ENCODE results near the gene SUPT4H1. TPM values are rescaled to one million over a fixed set of nuclear protein-coding genes. Genes with fewer than 3 reads are reported as not detected.

The SUPT4H1 gene
- total RNA-seq, 1 experiment from 2014 or later, result 70.9 TPM

DNA sequence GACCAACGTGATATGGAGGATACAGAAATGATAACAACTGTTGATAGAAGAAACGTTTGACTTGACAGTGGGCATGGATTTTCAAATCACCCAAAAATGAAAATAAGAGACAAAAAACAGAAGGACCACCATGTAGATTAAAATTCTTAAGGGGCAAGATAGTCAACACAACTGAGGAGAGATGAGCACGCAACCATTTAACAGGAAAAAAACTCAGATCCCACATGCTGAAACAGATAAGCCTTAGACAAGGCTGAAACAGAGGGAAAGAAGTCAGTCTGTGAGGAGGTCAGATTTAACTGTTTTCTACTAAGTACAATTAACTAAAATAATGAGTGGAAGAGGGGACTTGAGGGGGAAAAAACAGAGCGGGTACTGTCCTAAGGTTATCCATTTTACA lies 44.2 kb upstream of the SUPT4H1 start:
- BruUV-seq (replicated peaks), result no TSS peak
- intact Hi-C loops (cut with micrococcal nuclease; ENCODE audit: unreplicated experiment), result no loop called here
- TF ChIP-seq, protein P1, sequence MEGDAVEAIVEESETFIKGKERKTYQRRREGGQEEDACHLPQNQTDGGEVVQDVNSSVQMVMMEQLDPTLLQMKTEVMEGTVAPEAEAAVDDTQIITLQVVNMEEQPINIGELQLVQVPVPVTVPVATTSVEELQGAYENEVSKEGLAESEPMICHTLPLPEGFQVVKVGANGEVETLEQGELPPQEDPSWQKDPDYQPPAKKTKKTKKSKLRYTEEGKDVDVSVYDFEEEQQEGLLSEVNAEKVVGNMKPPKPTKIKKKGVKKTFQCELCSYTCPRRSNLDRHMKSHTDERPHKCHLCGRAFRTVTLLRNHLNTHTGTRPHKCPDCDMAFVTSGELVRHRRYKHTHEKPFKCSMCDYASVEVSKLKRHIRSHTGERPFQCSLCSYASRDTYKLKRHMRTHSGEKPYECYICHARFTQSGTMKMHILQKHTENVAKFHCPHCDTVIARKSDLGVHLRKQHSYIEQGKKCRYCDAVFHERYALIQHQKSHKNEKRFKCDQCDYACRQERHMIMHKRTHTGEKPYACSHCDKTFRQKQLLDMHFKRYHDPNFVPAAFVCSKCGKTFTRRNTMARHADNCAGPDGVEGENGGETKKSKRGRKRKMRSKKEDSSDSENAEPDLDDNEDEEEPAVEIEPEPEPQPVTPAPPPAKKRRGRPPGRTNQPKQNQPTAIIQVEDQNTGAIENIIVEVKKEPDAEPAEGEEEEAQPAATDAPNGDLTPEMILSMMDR (IDR thresholded peaks at IDR 0.05; ENCODE audit: insufficient read depth in 1 of 2, low read depth in 1 of 2, low read length in 1 of 2, severe bottlenecking in 1 of 2, unreplicated experiment in 1 of 2), result no peak
- Histone ChIP-seq H3K9me3 (no peaks in the 10 kb centered on the region), H3K27me3 (replicated peaks; ENCODE audit: control insufficient read depth, insufficient read depth, low read length) (no peaks in the 10 kb centered on the region), H3K36me3 (ENCODE audit: control insufficient read depth, insufficient read depth, low read length) (no peaks in the 10 kb centered on the region; the same call in 1 of the 2 replicates), H3K4me3 (ENCODE audit: low read depth, low read length) (no peak overlapping the region), H3K4me1 (peaks cover 96% of the 10 kb centered on the region)
- POLR2A ChIA-PET, result no interaction called here
- H3K36me3 Mint-ChIP-seq (ENCODE audit: insufficient read depth, unreplicated experiment), result peaks cover 87% of the 10 kb centered on the region
- peak overlapping the region; percentile 8 for H3K4me3 Mint-ChIP-seq (ENCODE audit: unreplicated experiment)
- no peaks in the 10 kb centered on the region for H3K9me3 Mint-ChIP-seq (ENCODE audit: unreplicated experiment)
- no peaks in the 10 kb centered on the region for H3K27me3 Mint-ChIP-seq (ENCODE audit: insufficient read depth, unreplicated experiment)
- CTCF ChIA-PET, result no interaction called here
- no peak for DNase-seq
- peak overlapping the region; percentile 75 for H3K27ac Mint-ChIP-seq (ENCODE audit: unreplicated experiment)
- peaks cover 74% of the 10 kb centered on the region for H3K4me1 Mint-ChIP-seq (ENCODE audit: low read depth, unreplicated experiment)

DNA sequence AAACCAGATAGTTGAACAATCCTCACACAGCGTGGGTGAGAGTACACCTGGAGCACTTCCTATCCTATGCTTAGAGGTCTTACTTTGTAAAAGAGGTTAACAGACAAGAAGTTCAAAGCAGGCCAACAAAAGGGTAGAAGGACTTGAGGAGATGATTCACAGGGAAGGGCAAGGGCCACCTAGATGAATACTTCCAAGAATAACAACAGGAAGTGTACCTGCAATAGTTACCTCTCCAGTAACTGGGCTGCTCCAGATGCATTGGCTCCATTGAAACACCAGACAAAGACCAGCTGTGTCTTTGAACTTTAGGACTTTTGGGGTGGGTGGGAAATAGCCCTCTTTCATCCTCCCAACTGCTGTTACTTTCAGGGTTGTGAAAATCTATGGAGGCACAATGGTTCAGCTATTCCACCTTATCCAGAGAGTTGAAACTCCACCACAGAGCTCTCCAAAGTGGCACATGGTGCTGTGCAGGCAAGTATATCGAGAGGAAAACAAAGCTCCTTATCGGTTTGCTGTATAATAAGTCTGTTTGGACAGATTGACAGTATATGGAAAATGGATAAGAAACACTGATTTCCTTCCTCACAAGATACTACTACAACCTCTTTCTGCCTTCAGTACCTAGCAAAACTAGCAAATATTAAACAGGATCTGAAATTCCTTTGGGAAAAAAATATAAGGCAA lies 42.7 kb upstream of the SUPT4H1 start:
- peaks cover 76% of the 10 kb centered on the region for H3K4me1 Mint-ChIP-seq (ENCODE audit: low read depth, unreplicated experiment)
- no peaks in the 10 kb centered on the region for H3K9me3 Mint-ChIP-seq (ENCODE audit: unreplicated experiment)
- H3K27ac Mint-ChIP-seq (ENCODE audit: unreplicated experiment), result peak overlapping the region; percentile 58
- DNase-seq, result no peak
- CTCF ChIA-PET, result interaction anchor here (0.7 to 1.4 kb wide), 2 partner anchors 23 to 78 kb away, joined by 3 read pairs; partner anchors contain the start of gene RNF43
- POLR2A ChIA-PET, result interaction anchor here (1.1 kb wide), 2 partner anchors 23 to 42 kb away, joined by 3 to 4 read pairs; partner anchors contain the start of genes RNF43 and SUPT4H1
- H3K36me3 Mint-ChIP-seq (ENCODE audit: insufficient read depth, unreplicated experiment), result peaks cover 77% of the 10 kb centered on the region
- Histone ChIP-seq H3K9me3 (no peaks in the 10 kb centered on the region), H3K27me3 (replicated peaks; ENCODE audit: control insufficient read depth, insufficient read depth, low read length) (no peaks in the 10 kb centered on the region), H3K4me3 (ENCODE audit: low read depth, low read length) (no peak overlapping the region), H3K36me3 (ENCODE audit: control insufficient read depth, insufficient read depth, low read length) (no peaks in the 10 kb centered on the region), H3K4me1 (peaks cover 96% of the 10 kb centered on the region)
- TF ChIP-seq, protein P1 (IDR thresholded peaks at IDR 0.05; ENCODE audit: insufficient read depth in 1 of 2, low read depth in 1 of 2, low read length in 1 of 2, severe bottlenecking in 1 of 2, unreplicated experiment in 1 of 2), result no peak
- intact Hi-C loops (cut with micrococcal nuclease; ENCODE audit: unreplicated experiment), result no loop called here
- peak overlapping the region; percentile 12 for H3K4me3 Mint-ChIP-seq (ENCODE audit: unreplicated experiment)
- H3K27me3 Mint-ChIP-seq (ENCODE audit: insufficient read depth, unreplicated experiment), result no peaks in the 10 kb centered on the region
- BruUV-seq (replicated peaks), result no TSS peak

DNA sequence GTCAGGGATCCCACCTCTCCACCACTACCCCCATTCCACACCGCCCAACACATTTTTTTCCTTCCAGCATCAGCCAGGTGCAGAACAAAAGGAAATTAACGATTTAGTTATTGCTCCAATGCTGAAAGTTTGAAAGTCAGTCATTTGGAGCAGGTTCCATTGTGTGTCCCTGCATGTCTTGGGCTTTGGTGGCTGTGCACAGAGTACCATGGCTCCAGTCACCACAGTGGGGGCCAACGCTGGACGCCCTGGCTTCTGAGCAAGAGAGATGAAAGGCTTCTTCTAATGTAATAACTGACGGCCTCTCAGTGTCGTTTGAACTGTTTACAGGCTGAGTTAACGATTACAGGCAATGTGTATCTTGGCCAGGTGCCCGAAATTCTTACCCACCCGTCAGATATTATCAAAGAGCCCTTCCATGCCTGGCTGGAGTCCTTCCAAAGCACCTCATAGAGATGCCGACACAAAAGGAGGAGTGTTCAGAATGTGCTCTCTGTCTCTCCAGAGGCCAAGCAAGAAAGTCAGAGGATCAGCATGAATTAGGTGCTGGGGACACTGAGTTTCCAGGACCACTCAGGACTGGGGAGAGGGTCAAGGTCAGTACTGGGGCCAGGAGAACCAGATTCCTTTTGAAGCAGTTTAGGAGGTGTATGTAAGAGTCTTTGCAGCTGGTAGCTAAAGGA lies 39.4 kb upstream of the SUPT4H1 start:
- Histone ChIP-seq H3K9me3 (no peaks in the 10 kb centered on the region), H3K36me3 (ENCODE audit: control insufficient read depth, insufficient read depth, low read length) (peaks cover 2% of the 10 kb centered on the region; the same call in 1 of the 2 replicates), H3K27me3 (replicated peaks; ENCODE audit: control insufficient read depth, insufficient read depth, low read length) (no peaks in the 10 kb centered on the region), H3K4me1 (peaks cover 96% of the 10 kb centered on the region), H3K4me3 (ENCODE audit: low read depth, low read length) (no peak overlapping the region)
- intact Hi-C loops (cut with micrococcal nuclease; ENCODE audit: unreplicated experiment), result loop anchor here (1.0 kb wide), 5 partner anchors 10 to 27 kb away; partner anchors contain the start of gene RNF43
- Mint-ChIP-seq H3K9me3 (ENCODE audit: unreplicated experiment) (no peaks in the 10 kb centered on the region), H3K36me3 (ENCODE audit: insufficient read depth, unreplicated experiment) (peaks cover 74% of the 10 kb centered on the region), H3K4me1 (ENCODE audit: low read depth, unreplicated experiment) (peaks cover 68% of the 10 kb centered on the region), H3K4me3 (ENCODE audit: unreplicated experiment) (peak overlapping the region; percentile 62), H3K27me3 (ENCODE audit: insufficient read depth, unreplicated experiment) (no peaks in the 10 kb centered on the region), H3K27ac (ENCODE audit: unreplicated experiment) (peak overlapping the region; percentile 90)
- CTCF ChIA-PET, result no interaction called here
- POLR2A ChIA-PET, result interaction anchor here (0.5 kb wide), 1 partner anchor 35 kb away, joined by 3 read pairs; no protein-coding TSS in a partner anchor
- peak; percentile 93 to 96 for DNase-seq
- TF ChIP-seq, protein P1 (IDR thresholded peaks at IDR 0.05; ENCODE audit: insufficient read depth in 1 of 2, low read depth in 1 of 2, low read length in 1 of 2, severe bottlenecking in 1 of 2, unreplicated experiment in 1 of 2), result no peak
- no TSS peak for BruUV-seq (replicated peaks)
